Stimulated activated naive B cell treated with anti-CD40 and anti-IgM and Interleukin-4, amounts not matched to agents 10 μg/mL and 1 μg/mL and 100 μg/mL, for 72 hours (primary cell): ENCODE data around the gene SDSL.

Experiments used
- ATAC-seq, 2 donors: fragments of 150-1000 bp; cut with Tn5 transposase; replicated peaks; 2 replicates each; pipeline ENCODE4 v1.10.0; 2021; ENCODE audit warnings: moderate library complexity in 1 of 2
- DNase-seq: peaks from one replicate; pipeline ENCODE4 v3.0.0; 2021
- H3K27ac Mint-ChIP-seq: one replicate; pipeline ENCODE4 v1.8.0; 2022; ENCODE audit warnings: mild to moderate bottlenecking, mixed read lengths
- H3K27me3 Mint-ChIP-seq, 2 donors: one replicate each; pipeline ENCODE4 v1.8.0; 2022; ENCODE audit warnings: mixed read lengths in 2 of 2
- H3K36me3 Mint-ChIP-seq, 2 donors: one replicate each; pipeline ENCODE4 v1.8.0; 2022; ENCODE audit warnings: mixed read lengths in 2 of 2, mild to moderate bottlenecking in 1 of 2
- H3K4me1 Mint-ChIP-seq, 2 donors: one replicate each; pipeline ENCODE4 v1.8.0; 2022; ENCODE audit warnings: mixed read lengths in 2 of 2, mild to moderate bottlenecking in 1 of 2
- H3K4me3 Mint-ChIP-seq, 2 donors: one replicate each; pipeline ENCODE4 v1.8.0; 2022; ENCODE audit warnings: mild to moderate bottlenecking in 2 of 2, mixed read lengths in 2 of 2, moderate library complexity in 1 of 2
- H3K9me3 Mint-ChIP-seq, 2 donors: one replicate each; pipeline ENCODE4 v1.8.0; 2022; ENCODE audit warnings: mixed read lengths in 2 of 2, mild to moderate bottlenecking in 1 of 2

The SDSL gene

GRCh38 chr12:113468365-113469223 lies 46.4 kb downstream of the SDSL start:
- Mint-ChIP-seq H3K4me3 (peak overlapping the region; percentile 23 to 43), H3K36me3 (peaks cover 0 to 9% of the 10 kb centered on the region in 2 donors), H3K27me3 (peaks cover 76 to 91% of the 10 kb centered on the region in 2 donors), H3K4me1 (peaks cover 38 to 52% of the 10 kb centered on the region in 2 donors), H3K27ac (peak overlapping the region; percentile 82), H3K9me3 (no peaks in the 10 kb centered on the region)
- no peak for DNase-seq
- no peak for ATAC-seq

- Mint-ChIP-seq H3K4me1 (peaks cover 38 to 51% of the 10 kb centered on the region in 2 donors), H3K27me3 (peaks cover 73 to 91% of the 10 kb centered on the region in 2 donors), H3K4me3 (no peak overlapping the region), H3K27ac (peak overlapping the region; percentile 37), H3K36me3 (peaks cover 0 to 6% of the 10 kb centered on the region in 2 donors), H3K9me3 (no peaks in the 10 kb centered on the region)
- DNase-seq (no peak), ATAC-seq (no peak)
Observed at GRCh38 chr12:113469224-113469948, 47.2 kb downstream of the SDSL start.

- peak overlapping the region; percentile 78 for H3K27ac Mint-ChIP-seq
- ATAC-seq (no peak), DNase-seq (no peak)
- H3K27me3 Mint-ChIP-seq, result peaks cover 74 to 91% of the 10 kb centered on the region in 2 donors
- H3K36me3 Mint-ChIP-seq, result peaks cover 0 to 6% of the 10 kb centered on the region in 2 donors
- H3K4me1 Mint-ChIP-seq, result peaks cover 36 to 53% of the 10 kb centered on the region in 2 donors
- no peak overlapping the region for H3K4me3 Mint-ChIP-seq
- no peaks in the 10 kb centered on the region for H3K9me3 Mint-ChIP-seq
Observed at GRCh38 chr12:113469949-113470743, 48.0 kb downstream of the SDSL start.

- DNase-seq, result no peak
- Mint-ChIP-seq H3K9me3 (no peaks in the 10 kb centered on the region), H3K36me3 (peaks cover 0 to 6% of the 10 kb centered on the region in 2 donors), H3K4me3 (no peak overlapping the region), H3K27ac (peak overlapping the region; percentile 78), H3K4me1 (peaks cover 35 to 54% of the 10 kb centered on the region in 2 donors), H3K27me3 (peaks cover 74 to 96% of the 10 kb centered on the region in 2 donors)
- ATAC-seq, result no peak
Observed at GRCh38 chr12:113470871-113471618, 48.9 kb downstream of the SDSL start.

GRCh38 chr12:113471619-113472171 lies 49.5 kb downstream of the SDSL start, which contains the start of gene LHX5:
LHX5 (minus strand) TSS chr12:113471871; CDS start chr12:113471498, 373 bp downstream.
- peak within 1 kb of the TSS; percentile 78 for H3K27ac Mint-ChIP-seq
- H3K4me3 Mint-ChIP-seq, result peak within 1 kb of the TSS; percentile 25 to 48
- H3K9me3 Mint-ChIP-seq, result no peaks in the 10 kb centered on the region
- peaks cover 32 to 48% of the 10 kb centered on the region in 2 donors for H3K4me1 Mint-ChIP-seq
- H3K27me3 Mint-ChIP-seq, result peaks cover 67 to 95% of the 10 kb centered on the region in 2 donors
- DNase-seq, result no peak
- no peak for ATAC-seq
- peaks cover 0 to 6% of the 10 kb centered on the region in 2 donors for H3K36me3 Mint-ChIP-seq

- Mint-ChIP-seq H3K27ac (peak overlapping the region; percentile 69), H3K4me3 (peak overlapping the region; percentile 25 to 48), H3K36me3 (peaks cover 0 to 6% of the 10 kb centered on the region in 2 donors), H3K9me3 (no peaks in the 10 kb centered on the region), H3K4me1 (peaks cover 28 to 41% of the 10 kb centered on the region in 2 donors), H3K27me3 (peaks cover 68 to 94% of the 10 kb centered on the region in 2 donors)
- ATAC-seq (no peak), DNase-seq (no peak)
Observed at GRCh38 chr12:113472191-113473121, 50.3 kb downstream of the SDSL start.

- H3K9me3 Mint-ChIP-seq, result no peaks in the 10 kb centered on the region
- H3K4me1 Mint-ChIP-seq, result peaks cover 26 to 36% of the 10 kb centered on the region in 2 donors
- H3K27ac Mint-ChIP-seq, result no peak overlapping the region
- H3K4me3 Mint-ChIP-seq, result no peak overlapping the region
- no peak for ATAC-seq
- no peak for DNase-seq
- H3K27me3 Mint-ChIP-seq, result peaks cover 74 to 97% of the 10 kb centered on the region in 2 donors
- H3K36me3 Mint-ChIP-seq, result peaks cover 0 to 6% of the 10 kb centered on the region in 2 donors
Observed at GRCh38 chr12:113473400-113473799, 51.2 kb downstream of the SDSL start.

GRCh38 chr12:113473942-113474341 lies 51.8 kb downstream of the SDSL start:
- ATAC-seq, result peak in 1 of 2 donors; percentile 23
- no peak for DNase-seq
- no peak overlapping the region for H3K27ac Mint-ChIP-seq
- H3K4me1 Mint-ChIP-seq, result peaks cover 23 to 38% of the 10 kb centered on the region in 2 donors
- peaks cover 74 to 97% of the 10 kb centered on the region in 2 donors for H3K27me3 Mint-ChIP-seq
- no peaks in the 10 kb centered on the region for H3K9me3 Mint-ChIP-seq
- H3K4me3 Mint-ChIP-seq, result peak overlapping the region; percentile 42 to 57
- H3K36me3 Mint-ChIP-seq, result peaks cover 0 to 3% of the 10 kb centered on the region in 2 donors

GRCh38 chr12:113474635-113475436 lies 52.7 kb downstream of the SDSL start:
- DNase-seq (no peak), ATAC-seq (no peak)
- Mint-ChIP-seq H3K9me3 (peaks cover 2 to 4% of the 10 kb centered on the region in 2 donors), H3K27me3 (peaks cover 74 to 97% of the 10 kb centered on the region in 2 donors), H3K27ac (peak overlapping the region; percentile 44), H3K36me3 (peaks cover 5 to 7% of the 10 kb centered on the region in 2 donors), H3K4me3 (peak overlapping the region; percentile 42 to 57), H3K4me1 (peaks cover 26 to 47% of the 10 kb centered on the region in 2 donors)

GRCh38 chr12:113475451-113476175 lies 53.4 kb downstream of the SDSL start:
- H3K4me1 Mint-ChIP-seq, result peaks cover 27 to 50% of the 10 kb centered on the region in 2 donors
- no peak overlapping the region for H3K4me3 Mint-ChIP-seq
- H3K36me3 Mint-ChIP-seq, result peaks cover 7% of the 10 kb centered on the region in 2 donors
- DNase-seq (no peak), ATAC-seq (no peak)
- peak overlapping the region; percentile 44 for H3K27ac Mint-ChIP-seq
- peaks cover 77 to 97% of the 10 kb centered on the region in 2 donors for H3K27me3 Mint-ChIP-seq
- peaks cover 2 to 4% of the 10 kb centered on the region in 2 donors for H3K9me3 Mint-ChIP-seq
